ENCODE results near the gene ANK2. TPM values are rescaled to one million over a fixed set of nuclear protein-coding genes. Genes with fewer than 3 reads are reported as not detected.
A peak's percentile ranks its signal among the peaks of the same experiment; 100 is the strongest.

ANK2 gene
- total RNA-seq, 1 donor from 2014 or later, result 284 TPM

DNA sequence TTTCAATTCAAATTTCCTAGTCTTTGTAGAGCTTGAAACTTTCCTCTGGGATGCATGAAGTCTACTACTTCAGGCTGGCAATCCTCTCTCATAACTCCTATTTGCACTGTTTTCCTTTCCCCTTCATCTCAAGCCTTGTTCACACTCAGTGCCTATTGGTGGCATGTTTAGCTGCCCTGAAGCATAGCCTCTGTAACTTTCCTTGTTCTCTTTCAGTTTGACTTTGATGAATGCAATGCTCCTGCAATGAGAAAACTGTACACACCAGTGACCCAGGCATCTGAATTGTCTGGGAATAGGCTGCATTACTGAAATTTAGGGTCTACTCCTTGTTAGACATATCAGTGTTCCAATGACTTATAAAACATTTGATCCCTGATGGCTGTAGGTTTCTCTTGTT is 81.7 kb downstream of the ANK2 start:
- no peak for ATAC-seq
- no peak for DNase-seq (ENCODE audit: missing footprints)
- intact Hi-C loops (cut with DNase I), result no loop called here

DNA sequence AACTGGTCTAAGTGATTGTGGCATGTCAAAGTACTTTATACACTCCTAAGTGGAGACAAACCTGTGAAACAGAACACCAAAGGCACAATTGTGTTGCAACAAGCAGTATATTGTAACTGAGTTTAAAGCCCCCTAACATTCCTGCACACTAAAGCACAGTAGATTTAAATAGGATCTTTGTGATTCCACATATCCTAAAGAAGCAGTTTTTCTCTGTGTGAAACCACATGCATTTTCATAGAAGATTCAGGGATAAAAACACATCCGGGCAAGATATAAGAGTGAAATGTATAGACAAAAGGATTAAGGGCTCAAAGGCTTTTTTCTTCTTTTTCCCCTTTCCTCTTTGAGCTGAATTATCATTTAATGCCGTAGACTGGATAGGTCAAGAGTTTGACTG is 82.2 kb downstream of the ANK2 start:
- DNase-seq (ENCODE audit: missing footprints), result no peak
- intact Hi-C loops (cut with DNase I), result no loop called here
- no peak for ATAC-seq

DNA sequence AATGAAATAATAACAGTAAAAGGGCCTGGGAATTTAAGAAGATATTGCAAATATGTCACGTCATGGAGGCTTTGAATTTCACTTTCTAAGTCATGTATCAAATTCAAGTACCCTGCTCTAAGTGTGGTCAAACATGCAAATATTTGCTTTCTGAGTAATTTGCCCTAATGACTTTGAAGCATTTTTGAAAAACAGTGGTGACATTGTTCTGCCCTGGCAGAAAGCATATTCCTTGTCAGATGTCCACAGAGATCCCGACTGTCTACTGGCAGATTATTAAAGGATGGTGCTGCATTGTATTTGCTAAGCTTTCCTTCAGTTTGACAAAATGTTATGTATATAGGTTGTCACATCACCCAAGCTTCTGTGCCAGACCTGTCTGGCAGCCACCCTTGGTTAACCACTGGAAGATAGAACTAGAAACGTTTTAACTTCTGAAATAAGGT is 92.5 kb downstream of the ANK2 start:
- intact Hi-C loops (cut with DNase I), result no loop called here
- ATAC-seq, result no peak
- DNase-seq (ENCODE audit: missing footprints), result no peak

DNA sequence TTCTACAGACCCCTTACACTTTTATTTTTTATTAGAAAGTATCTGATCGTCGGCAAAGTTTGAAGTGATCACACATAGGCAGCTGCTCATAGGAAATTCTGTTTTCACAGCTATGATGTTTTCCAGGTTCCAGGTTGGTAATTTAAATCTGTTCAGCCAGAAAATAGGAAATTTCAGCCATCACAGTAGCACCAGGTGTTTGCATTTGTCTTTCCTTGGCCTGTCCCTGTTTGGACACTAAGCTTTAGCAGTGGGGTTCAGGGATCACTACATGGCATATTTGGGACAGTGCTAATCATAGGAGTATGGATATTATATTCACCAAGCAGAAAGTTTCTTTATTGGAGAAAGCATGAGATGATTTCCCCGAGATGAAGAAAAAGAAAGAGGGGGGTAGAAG is 92.9 kb downstream of the ANK2 start:
- no peak for ATAC-seq
- DNase-seq (ENCODE audit: missing footprints), result no peak
- intact Hi-C loops (cut with DNase I), result no loop called here

DNA sequence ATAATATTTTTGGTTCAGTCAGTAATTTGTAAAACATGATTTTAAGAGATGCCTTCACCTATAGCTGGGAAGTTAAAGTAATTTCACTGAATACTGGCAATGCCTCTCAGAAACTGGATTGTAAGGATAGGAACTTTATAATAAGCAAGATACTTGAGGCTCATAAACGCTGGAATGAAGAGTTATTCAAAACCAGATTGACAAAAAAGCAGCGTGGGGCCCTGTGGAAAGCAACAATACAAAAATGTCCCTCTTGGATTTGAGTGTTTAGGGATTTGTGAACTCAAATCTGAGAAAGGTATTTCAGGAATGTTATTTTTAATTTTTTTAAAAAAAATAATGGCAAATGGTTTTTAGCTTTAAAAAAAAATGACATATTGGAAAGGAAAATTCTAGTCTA is 94.6 kb downstream of the ANK2 start:
- ATAC-seq (no peak), DNase-seq (ENCODE audit: missing footprints) (no peak)
- intact Hi-C loops (cut with DNase I), result no loop called here

DNA sequence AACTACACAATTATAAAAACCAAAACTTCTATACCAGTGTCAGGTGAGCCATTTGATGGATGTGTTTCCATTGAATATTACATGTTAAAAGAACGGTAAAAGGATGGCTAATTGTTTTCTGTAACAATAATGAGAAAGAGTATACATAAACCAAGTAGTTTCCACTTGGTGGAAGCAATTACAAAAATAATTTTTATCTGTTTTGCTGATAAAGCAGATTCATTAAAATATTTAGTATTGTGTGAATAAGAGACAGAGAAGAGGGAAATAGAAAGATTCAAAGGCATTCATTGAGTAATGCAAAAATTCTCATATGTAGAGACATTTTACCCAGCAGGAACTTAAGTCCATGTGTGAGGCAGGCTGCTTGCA is 95.7 kb downstream of the ANK2 start:
- intact Hi-C loops (cut with DNase I), result no loop called here
- DNase-seq (ENCODE audit: missing footprints), result no peak
- no peak for ATAC-seq

DNA sequence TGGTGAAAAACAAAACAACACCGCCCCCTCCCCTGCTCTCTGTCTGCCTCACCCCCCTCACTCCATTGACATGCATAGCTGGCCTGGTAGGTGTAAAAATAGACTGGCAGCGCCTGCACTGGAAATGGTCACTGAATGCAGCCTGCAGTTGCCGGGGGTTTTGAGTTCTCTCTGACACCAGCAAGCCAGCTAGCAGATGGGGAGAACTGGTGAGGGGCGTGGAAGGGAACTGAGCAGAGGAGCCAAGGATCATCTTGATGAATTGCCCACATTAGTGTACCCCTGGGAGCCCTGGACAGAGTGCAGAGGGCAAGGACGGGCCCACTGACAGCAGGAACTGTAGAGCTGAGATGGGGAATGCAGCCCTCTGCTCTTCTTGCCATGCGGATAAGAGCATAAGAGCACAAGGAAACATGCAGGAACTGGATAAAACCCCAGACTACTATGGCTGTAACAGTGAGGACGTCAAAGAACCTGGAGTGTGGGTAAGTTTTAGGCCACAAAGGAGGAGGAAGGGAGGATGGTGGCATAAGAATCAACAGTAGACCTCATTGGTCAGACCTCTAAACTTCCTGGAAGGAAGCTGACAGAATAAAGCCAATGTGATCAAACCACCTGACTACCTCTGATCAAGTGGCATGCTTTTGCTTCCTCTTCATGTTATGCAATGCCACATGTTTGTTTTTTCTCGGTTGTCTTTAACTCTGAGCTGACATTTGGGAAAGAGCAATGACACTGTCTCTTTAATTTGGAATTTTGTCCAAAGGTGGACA is 96.3 kb downstream of the ANK2 start:
- intact Hi-C loops (cut with DNase I), result loop anchor here (2.0 kb wide), 1 partner anchor 33 kb away; no protein-coding TSS in a partner anchor
- ATAC-seq (peak; percentile 64), DNase-seq (ENCODE audit: missing footprints) (no peak)

DNA sequence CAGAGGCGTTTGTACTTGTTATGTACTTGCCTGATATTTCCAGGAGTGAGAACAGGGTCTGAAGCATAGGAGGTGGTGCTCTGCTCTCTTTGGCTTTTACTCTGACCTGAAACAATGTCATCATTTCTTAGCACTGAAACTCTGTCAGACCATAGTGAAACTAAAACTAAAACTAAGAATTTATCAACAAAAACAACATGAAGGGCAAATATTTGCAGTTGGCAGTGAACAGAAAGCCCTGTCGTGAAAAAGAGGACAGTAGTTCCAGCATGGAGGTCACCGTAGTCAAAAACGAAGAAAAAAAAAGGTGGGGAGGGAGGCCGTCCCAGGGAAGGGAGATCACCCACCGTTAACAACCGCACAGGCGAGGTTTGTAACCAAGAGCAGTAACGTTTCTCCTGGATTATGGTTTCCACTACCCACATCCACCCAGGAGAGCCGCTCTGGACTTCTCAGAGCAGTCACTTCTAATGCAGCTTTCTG is 97.5 kb downstream of the ANK2 start:
- intact Hi-C loops (cut with DNase I), result loop anchor here (2.0 kb wide), 1 partner anchor 32 kb away; no protein-coding TSS in a partner anchor
- ATAC-seq, result peak; percentile 72
- DNase-seq (ENCODE audit: missing footprints), result no peak

DNA sequence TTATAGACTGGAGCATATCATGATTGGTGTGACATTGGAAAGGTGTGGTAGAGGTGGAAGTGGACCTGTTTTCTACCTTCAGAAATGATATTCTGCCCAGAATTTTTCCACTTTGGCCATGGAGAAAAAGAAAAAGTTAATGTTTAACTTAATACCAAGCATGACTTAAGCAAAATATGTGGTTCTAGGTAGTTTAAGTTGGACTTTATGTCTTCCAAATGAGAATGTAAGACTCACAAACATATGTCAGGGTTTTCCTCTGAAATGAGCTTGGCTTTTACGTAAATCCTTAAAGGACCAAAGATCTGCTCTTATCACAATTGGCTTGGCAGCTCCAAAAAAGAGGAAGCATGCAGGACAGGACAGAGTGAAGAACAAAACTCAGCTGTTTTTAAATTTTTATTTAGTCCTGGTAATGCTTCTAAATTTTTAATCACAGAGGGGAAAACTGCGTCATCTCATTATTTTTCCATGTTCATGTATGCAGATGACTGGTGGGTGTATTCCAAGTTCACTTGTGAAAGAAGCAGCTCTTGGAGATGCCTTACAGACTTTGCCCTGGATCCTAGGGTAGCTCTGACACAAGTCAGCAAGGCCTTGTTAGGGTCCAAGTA is 98.2 kb downstream of the ANK2 start:
- ATAC-seq, result no peak
- no peak for DNase-seq (ENCODE audit: missing footprints)
- intact Hi-C loops (cut with DNase I), result loop anchor here (2.0 kb wide), 1 partner anchor 31 kb away; no protein-coding TSS in a partner anchor

DNA sequence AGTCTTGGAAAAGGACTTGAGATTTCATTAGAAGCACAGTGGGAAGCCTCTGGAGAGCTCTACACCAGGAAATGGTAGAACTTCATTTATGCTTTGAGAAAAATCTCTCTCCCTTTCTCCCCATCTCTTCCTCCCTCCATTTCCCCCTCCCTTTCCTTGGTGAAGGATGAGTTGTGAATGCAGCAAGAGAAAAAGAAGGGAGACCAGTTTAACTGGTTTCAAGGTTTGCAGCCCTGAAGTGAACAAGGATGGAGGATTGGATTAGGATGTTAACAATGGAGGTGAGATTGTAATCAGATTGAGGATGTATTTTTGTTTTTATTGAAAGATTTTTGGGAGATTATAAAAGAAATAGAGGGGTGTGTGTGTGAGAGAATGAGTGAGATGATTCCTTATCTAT is 99.5 kb downstream of the ANK2 start:
- ATAC-seq, result no peak
- intact Hi-C loops (cut with DNase I), result no loop called here

DNA sequence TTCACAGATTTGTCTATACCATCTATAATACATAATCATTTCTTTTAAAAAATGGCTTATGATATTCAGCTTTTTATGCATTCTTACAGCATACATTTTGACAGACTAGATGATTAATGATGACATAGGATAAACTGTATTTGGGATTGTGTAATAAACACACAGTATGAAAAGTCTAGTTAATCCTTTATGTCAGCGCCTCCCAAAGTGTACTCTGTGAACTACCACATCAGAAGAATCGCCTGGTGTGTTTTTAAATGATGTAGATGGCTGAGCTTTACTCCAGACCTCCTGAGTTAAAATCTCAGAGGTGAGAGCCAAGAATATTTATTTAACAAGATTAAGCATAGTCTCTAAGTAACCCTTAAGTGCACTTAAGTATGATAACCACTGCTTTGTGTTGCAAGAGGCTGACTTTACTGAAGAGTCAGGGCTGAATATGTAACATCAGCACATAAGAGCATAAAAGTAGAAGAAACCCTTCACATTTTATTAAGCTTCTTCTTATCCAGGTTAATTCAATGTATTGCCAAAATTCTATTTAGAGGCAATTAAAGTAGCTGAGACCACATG is 104.2 kb downstream of the ANK2 start:
- DNase-seq (ENCODE audit: missing footprints), result no peak
- intact Hi-C loops (cut with DNase I), result no loop called here
- ATAC-seq, result no peak

More for the DNA sequence above, 99.5 kb downstream of the ANK2 start:
- DNase-seq (ENCODE audit: missing footprints), result no peak

DNA sequence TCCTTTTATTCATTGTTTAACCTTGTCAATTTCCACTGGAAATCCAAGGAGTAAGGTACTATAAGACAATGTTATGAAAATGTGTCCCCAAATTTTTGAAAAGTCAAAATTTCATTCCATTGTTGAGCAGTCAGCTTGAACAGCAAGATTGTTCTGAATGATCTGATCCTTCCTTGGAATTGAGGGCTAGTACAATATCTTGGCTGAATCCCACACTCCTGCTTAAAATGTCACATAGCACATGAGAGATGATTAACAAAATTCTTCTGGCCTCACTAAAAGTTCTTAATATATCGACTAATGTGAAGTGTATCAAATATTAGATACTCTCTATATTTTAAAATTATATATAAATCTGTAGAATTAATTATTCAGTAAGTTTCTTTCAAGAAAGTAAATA is 104.8 kb downstream of the ANK2 start:
- DNase-seq (ENCODE audit: missing footprints), result no peak
- no peak for ATAC-seq
- intact Hi-C loops (cut with DNase I), result no loop called here

DNA sequence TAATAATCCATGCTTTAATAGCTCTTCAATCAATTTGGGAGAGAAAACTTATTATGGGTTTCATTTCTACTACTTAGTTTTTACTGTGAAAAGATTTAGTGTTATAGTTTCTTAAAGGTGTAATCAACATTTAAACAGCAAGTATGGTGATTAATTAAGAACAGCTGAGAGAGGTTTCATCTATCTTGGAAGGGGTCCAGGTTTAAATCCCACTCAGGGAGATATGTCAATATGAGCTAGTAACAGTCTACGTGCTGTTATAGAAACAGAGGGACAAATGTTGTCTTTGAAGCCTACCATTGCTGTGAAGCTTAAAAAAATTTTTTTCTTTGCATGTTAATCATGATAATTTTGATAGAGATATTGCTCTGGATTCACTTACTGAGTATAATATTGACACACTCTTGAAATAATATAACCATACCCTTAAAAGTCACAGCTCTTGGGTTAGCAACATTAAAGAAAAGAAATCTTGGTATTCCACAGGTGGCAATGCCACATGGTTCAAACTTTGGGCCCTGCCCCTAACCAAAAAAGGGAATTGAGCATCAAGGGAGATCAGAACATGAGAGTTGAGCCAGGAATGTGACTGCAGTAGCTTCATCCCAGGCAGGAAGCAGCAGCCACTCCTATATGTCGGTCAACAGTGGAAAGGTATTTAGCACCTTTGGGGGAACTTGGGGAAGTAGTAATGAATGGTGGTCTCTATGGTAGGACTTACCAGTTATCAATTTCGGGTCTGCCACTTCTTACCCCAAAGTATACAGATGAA is 107.8 kb downstream of the ANK2 start:
- DNase-seq (ENCODE audit: missing footprints) (no peak), ATAC-seq (no peak)
- intact Hi-C loops (cut with DNase I), result no loop called here

DNA sequence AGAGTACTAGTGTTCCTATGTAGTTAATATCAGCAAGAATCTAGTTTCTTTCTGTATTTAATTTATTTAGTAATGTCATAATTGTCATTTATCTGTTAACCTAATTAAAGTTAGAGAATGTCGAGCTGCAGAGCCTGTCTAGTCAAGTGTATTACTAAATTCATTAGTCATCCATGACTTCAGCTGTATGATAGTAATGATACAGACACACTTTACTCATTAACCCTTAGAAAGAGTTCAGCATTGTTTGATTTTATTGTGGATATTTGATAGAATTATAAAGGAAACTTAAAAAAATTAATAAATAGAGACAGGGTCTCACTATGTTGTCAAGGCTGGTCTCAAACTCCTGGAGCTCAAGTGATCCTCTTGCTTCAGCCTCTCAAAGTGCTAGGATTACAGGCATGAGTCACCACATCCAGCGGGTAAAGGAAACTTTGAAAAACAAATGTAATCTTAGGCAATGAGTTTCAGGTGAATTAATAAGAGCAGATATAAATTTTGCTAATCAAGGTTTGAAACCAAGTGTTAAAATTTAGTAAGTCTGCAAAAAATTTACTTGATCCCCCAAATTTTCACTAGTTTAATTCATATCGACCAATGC is 110.6 kb downstream of the ANK2 start:
- no peak for ATAC-seq
- intact Hi-C loops (cut with DNase I), result no loop called here
- no peak for DNase-seq (ENCODE audit: missing footprints)

DNA sequence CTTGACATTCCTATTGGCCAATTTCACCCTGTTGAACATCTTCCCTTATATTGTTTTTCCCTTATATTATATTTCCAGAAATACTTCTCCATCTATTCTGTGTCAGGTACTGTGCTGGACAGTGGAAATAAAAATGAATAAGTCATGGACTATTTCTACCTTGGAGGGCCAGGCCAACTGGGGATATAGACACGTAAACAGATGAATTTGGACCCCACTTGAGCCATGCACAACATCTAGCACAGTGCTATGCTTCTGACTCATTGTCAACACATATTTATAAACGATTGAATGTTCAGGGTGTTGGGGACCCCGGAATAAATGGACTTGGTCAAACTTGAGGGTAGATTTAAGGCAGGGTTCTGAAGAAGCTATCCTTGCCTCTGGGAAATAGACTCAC is 111.1 kb downstream of the ANK2 start:
- intact Hi-C loops (cut with DNase I), result no loop called here
- DNase-seq (ENCODE audit: missing footprints) (no peak), ATAC-seq (no peak)

DNA sequence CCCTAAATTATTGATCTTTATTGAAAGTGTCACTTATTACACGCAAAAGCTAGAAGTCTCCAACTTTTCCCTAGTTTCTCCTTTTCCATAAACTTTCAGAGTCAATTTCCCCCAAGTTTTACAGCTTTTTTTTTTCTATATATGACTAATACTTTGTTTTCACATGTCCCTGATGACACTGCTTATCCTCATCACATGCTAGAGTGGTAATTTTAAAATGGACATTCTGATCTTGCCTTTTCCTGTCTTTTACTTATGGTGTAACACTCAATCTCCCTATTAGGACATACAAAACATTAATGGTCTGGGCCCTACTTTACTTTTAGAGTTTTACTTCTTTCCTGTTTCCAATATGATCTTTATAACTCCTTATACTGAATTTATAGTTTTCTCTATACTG is 112.6 kb downstream of the ANK2 start:
- intact Hi-C loops (cut with DNase I), result no loop called here
- no peak for DNase-seq (ENCODE audit: missing footprints)
- ATAC-seq, result peak; percentile 31

DNA sequence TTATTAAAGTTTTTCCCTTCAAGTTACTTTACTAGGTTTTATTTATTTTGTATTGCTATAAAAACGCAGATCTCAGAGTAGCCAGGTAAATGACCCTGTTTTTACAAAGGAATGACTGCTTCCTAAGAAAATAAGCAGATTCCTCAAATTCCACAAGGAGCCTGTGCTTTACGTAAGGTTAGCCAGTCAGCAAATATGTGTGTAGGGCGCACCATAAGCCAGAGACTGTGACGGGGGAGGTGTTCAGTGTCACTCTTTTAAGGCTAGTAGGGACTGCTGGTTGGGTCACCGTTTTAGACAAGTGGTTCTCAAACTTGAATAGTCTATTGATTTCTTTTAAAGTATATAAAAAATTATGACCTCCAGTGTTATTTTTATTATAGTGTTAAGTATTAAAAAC is 119.9 kb downstream of the ANK2 start:
- ATAC-seq (no peak), DNase-seq (ENCODE audit: missing footprints) (no peak)
- intact Hi-C loops (cut with DNase I), result no loop called here

DNA sequence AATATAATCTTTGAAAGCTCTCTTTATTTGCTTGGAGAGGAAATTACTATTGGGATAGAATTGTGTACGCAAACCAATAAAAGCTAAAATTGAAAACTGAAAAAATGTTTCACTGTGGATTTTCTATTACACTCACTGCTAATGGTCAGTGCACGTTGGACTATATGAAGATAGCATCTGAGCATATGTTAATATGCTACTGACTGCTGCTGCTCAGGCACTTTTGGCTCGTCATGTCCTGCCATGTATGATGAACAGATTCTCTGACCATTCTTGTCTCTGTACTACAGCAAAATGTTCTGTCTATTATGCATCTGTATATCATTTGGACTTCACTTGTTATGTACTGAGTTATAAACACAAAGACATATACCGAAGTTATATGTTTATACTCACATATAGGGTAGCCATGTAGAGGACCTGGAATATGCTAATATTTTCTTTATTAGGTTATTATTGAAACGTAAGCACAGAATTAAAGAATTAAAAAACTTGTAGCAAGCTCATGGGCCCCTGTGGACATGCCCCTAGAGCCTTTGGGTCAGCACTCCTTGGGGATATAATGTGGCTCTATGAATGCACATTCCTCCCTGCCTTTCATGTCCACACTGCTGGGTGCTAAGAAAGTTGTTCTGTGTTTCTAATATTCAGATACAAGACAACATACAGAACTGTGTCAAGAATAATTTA is 120.8 kb downstream of the ANK2 start:
- DNase-seq (ENCODE audit: missing footprints) (no peak), ATAC-seq (peak; percentile 52)
- intact Hi-C loops (cut with DNase I), result loop anchor here (10.0 kb wide), 1 partner anchor 65 kb away; no protein-coding TSS in a partner anchor

Data from Right ventricle myocardium inferior (tissue), 1 donor.